Stimulated activated CD8-positive, alpha-beta memory T cell treated with anti-CD3 and anti-CD28 coated beads, Interleukin-15, amount 100 ng/mL, for 24 hours (primary cell): Measurements from ENCODE around the gene MRPL44.
A peak's percentile ranks its signal among the peaks of the same experiment; 100 is the strongest.

Source experiments
- DNase-seq: peaks from one replicate; pipeline ENCODE4 v3.0.0-alpha.2; 2020; ENCODE audit warnings: low read depth

The MRPL44 gene

GRCh38 chr2:223957092-223957851, at the start of gene MRPL44:
Gene MRPL44 (plus strand): TSS chr2:223957463. CDS start chr2:223957473, 10 bp downstream.
- DNase-seq, result peak; percentile 99

DNA sequence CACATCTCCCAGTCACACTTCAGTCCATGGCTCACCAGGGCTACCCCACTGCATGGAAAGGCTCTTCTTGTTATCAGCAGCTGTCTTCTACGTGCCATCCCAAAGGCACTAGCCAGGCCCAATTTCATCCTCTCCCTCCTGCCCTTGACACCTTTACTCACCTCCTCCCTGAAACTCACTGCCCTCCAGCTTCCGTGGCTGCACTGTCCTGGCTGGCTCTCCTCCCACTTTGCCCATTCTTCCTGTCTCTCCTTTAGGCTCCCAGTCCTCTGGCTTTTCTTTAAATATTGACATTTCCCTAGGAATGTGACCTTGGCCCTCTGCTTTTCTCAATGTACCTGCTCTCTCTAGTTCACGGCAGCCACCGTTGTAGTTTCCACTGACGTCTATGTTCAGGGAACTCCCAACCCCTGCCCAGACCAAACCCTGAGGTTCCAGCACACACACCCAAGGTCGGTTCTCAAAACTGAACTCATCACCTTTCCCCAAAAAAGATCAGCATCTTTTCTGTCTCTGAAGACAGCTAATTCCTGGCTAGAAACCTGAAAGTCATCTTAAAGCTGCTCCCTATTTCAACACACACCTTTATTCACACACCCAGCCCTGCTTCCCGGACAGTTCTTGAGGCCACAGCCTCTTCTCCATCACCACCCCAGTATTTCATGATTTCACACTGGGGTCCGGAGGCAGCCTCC, 48.8 kb upstream of the MRPL44 start:
- no peak for DNase-seq

GRCh38 chr2:223909001-223909741, 48.1 kb upstream of the MRPL44 start:
- DNase-seq, result no peak

- no peak for DNase-seq
These were observed 42.9 kb upstream of the MRPL44 start for GRCh38 chr2:223914324-223914723.

DNA sequence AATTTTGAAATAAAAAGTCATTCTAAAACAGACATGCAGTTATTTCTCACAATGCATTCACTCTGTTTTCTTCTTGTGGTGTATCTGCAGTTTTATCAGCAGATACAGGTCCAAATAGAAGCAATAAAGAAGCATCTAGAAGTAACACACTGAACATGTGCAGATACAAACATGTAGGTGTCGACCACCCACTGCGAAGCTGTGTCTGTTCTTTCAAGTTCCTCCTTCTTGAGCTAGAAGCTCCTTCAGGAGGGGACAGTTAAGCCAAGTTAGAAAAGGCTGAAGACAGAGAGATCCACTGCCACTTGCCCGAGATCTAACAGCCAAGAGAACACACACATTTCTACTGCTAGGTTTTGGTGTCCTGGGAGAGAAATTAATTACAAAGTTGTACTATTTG, 42.2 kb upstream of the MRPL44 start:
- no peak for DNase-seq

GRCh38 chr2:223916181-223916920, 40.9 kb upstream of the MRPL44 start:
- DNase-seq, result no peak

DNA sequence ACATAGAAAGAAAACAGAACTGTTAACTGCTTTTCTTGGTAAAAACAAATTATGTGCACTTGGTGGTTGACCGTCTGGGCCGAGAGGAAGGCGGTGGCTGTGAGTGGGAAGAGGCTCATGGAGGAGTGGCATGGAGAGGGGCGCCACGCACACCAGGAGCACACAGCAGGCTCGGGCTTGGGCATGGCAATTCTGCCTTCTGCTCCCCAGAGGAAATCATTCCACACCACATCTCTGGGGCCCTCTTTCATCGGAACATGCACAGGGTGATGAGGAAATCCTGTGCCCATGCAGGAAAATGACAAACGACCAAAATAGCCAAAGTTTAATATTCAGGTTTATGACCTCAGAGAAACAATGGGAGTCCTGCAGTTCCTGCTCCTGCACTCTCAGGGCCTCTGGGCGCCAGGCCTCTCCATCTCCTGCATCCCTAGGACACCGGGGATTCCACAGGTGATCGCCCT, 38.6 kb upstream of the MRPL44 start:
- DNase-seq, result no peak

DNA sequence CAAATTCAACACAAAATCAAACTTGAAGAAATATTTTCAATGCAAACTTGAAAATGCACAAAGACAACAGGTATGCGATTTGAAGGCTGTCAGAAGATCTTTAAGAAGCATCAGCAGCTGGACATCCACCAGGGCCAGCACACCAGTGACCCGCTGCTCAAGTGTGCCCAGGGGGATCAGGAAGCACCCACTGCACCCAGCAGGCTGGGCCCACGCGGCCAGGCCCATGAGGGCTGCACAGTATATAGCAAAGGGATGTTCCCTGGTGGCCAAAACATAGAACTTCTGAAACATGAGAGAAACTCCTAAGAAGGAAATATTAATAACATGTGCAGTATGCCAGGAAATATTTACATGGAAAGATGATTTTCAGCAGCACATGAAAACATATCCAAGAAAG, 37.2 kb upstream of the MRPL44 start:
- DNase-seq, result no peak

DNA sequence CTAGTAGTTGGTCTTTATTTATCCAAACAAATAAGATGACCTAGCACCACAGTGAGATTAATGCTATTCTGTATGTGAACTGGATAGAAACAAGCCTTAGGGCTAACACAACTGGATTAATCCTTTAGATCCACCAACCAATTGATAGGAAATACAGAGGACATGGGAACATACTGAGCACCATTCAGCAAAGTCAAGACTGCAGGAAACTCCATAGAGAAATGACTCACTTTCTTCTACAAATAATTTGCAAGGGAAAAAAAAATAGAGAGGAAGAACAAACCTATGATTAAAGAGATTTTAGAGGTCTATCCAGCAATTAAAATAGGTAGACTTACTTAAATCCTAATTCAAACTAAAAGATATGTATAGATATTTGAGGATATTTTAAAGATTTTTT, 36.1 kb upstream of the MRPL44 start:
- DNase-seq, result no peak

DNA sequence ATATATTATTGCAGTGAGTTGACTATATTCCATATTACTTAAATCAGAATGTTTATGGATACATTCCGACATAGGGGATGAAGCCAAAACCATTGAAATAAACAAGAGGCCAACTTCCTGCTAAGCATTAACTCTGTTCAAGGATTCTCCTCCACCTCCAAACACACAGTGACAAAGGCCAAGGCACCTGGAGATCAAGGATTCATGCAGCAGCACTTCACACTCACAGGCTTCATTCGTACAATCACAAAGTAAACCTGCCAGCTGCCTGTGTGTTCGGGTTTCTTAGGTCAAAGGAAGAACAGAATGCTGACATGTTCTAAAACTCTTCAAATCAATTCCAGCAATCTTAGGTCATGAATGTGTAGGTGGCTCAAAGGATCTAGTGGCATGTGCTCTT, 35.0 kb upstream of the MRPL44 start:
- no peak for DNase-seq

DNA sequence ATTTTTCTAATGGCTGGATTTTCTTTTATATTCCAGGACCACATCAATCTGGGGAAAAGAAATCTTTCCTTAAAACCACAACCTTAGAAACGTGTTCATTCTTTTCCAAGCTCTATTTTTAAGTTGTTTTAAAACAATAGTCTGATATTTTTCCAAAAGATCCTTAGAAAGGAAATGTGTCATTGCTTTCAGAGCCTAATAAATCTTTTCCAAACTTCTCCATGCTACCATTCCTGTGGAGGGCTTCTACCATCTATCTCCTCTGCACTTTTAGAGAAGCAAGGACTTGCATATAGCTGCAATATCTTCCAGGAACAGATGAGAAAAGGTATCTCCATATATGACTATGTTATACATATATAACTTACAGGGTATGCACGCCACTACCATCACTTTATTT, 33.3 kb upstream of the MRPL44 start:
- DNase-seq, result no peak

DNA sequence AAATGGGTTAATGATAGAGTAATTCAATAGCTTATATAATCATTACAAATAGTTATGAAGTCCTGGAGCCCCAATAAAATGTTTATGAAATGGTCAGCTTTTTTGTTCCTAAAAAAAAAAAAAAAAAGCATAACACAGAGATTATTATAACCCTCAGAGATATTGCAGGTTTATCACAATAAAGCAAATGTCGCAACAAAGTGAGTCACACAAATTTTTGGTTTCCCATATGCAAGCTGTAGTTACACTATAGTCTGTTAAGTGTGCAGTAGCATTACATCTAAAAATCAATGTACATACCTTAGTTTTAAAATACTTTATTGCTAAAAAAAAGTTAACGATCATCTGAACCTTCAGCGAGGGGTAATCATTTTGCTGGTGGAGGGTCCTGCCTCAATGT, 32.2 kb upstream of the MRPL44 start:
- DNase-seq, result no peak

DNA sequence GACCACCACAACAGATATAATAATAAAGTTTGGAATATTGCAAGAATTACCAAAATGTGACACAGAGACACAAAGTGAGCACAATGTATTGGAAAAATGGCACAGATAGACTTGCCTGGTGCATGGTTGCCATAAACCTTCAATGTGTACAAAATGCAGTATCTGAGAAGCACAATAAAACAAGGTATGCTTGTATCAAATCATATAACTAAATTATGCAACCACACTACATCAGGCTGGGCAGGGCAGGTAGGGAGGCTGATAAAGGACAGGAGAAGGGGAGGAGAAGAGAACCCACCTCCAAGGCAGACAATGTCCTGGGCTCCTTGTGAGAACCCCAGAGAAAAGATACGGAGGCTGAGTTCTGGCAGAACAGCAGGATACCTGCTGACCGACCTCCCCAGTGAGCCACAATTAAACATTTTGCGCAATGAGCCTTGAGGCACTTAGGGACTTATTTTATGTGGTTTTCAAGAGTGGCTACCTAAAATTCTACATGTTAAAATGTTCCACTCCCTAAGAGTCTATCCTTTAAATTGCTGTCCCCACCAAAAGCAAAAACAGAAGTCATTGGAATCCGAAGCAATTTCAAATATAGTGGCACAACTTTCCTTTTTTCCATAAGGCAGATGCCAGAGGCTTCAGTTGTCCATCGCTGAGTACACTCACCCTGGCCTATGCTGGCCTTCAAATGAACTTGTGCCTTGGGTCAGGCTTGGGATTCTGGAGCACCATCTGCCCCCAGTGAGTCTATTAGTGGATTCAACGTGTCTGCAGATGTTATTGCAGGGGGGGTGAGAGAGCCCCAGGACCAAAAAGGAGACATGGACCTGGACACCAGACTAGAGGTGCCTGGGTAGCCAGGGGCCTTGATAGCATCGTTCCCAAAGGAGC, 28.9 kb upstream of the MRPL44 start:
- DNase-seq, result no peak

DNA sequence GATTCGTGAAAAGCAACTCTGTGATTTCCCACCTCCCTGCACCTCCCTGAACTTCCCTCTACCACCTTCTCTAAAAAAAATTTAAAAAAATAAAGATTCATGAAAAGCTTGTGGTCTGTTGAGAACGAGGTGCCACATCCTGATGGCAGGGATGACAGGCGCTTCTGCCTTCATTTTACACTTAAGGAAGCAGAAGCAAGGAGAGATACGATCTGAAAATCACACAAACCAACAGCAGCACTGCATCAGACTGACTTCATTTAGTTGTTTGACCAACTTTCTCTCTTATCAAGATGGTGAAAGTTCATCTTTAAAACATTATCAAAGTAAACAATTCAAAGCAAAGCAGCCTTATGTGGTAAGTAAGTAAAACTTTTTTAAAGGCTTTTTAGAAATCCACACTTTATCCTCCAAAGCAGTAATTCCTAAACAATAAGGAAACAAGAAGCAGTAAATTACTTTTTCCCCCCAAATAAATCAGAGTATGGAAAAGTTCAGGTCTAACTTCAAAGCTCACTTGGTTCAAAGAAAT, 27.6 kb upstream of the MRPL44 start:
- DNase-seq, result no peak

GRCh38 chr2:223930103-223930976, 26.9 kb upstream of the MRPL44 start:
- no peak for DNase-seq

DNA sequence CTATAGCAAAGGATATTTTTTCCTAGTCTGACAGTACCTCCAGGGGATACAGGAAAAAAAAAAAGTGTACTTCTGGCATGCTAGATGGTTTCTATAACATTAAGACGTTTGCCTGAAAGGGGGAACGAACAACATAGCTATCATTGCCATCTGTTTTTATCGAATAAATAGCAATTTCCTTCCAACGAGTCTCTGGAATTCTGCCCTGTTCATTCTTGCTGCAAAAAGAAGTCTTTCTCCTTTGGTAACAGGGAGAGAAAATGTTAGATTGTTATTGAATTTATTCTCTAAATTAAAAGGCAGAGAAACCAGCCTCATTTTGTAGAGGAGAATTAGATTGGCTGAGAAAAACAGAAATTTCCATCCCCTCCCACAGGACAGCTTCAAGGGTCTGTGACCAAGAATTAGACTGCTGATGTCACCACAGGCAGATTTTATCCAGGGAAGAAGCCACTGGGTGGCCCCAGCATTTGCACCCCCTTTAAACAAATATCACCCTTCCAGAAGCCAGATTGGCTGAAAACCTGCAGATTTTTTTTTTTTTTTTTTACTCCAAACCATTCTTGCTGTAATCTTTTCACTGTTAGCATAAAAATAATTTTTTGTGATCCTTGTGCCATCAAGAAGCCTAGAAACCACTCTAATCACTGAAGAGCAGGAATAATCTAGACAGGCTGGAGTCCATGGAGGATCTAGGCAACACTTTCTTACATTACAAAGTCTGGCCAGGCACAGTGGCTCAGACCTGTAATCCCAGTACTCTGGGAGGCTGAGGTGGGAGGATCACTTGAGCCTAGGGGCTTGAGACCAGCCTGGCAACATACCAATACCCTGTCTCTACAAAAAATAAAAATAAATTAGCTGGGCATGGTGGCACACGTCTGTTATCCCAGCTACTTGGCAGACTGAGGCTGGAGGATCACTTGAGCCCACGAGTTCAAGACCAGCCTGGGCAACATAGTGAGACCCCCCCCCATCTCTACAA, 24.2 kb upstream of the MRPL44 start:
- no peak for DNase-seq

GRCh38 chr2:223934870-223935269, 22.4 kb upstream of the MRPL44 start:
- no peak for DNase-seq

DNA sequence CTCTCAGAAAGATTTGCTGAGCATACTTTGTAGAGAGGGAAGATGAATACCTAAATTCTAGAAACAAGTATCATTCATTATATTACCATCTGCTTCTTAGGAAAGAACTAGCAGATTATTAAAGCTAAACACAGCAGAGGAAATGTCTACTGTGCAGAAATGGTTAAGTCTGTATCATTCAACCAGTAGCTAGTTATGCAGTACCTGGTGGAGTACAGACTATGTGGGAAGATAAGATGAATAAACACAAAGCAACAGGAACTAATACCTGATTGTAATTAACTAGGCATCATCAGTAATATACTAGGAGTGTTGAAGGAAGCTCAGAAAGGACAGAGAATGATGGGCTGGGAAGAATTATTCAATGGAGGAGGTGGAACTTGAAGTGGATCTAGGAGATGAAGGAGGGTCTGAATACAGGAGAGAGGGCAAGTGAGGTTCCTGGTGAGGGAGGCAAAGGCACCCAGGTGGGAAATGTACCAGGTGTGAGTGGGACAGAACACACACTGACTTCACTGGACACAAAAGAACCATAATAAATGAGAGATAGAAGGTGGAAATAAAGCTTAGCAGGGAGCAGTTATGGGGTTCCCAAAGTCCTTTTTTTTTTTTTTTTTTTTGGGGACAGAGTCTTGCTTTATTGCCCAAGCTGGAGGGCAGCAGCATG, 21.7 kb upstream of the MRPL44 start:
- DNase-seq, result no peak
